Left renal pelvis (tissue), 4 donors: ENCODE results near the gene WASF2. TPM values are rescaled to one million over a fixed set of nuclear protein-coding genes. Genes with fewer than 3 reads are reported as not detected.

Experiments used
- DNase-seq, 4 donors: peaks; one replicate each; pipeline ENCODE4 v3.0.0-alpha.2; 2013; ENCODE audit warnings: low read depth in 4 of 4, low spot score in 3 of 4
- polyA plus RNA-seq, 4 donors: library from polyadenylated mRNA; unstranded; fragments of 120-200 nt; gene quantifications; one replicate each; pipeline ENCODE4 v1.2.1, GENCODE V29; 2013; ENCODE audit not compliant: insufficient read length in 4 of 4

The WASF2 gene
- polyA plus RNA-seq, 4 donors = 106 to 159 (median 139) TPM

DNA sequence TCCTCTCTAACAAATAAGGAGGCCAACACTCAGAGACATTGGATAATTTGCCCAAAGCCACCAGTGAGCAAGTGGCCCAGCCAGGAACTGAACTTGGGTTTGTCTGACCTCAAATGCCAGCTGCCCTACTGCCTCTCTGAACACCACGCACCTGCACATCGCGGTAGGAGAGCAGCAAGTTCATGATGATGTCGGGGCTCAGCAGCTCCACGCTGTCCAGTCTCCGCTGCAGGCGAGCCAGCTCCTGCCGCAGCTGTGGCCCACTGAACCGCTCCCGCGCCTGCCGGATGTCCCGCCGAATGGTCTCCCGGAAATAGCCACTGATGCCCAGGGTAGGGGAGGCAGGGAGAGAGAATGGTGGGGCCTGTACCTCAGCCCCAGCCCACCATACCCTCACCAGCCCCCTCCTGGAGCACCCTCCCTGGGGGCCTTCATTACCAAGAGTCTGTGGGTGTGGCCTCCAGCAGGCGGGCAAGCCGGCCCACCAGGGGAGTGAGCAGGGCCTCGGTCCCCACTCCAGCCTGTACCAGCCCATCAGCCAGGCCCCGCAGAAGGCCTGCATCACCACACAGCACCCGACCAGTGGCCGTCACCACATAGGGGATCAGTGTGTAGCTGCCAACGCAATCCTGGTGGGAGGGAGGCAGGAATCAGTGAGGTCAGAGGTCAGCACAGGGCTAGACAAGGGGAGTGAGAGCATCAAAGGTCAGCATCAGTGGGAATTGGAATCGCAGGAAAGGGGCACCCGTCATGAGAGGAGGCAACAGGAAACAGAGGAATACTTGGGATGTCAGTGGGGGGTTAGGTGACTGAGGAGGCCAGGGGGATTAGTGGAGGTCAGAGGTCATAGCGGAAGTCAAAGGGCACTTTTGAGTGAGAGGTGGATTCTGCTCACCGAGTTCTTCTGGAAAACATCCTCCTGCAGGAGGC is 125.9 kb downstream of the WASF2 start:
- no peak for DNase-seq

DNA sequence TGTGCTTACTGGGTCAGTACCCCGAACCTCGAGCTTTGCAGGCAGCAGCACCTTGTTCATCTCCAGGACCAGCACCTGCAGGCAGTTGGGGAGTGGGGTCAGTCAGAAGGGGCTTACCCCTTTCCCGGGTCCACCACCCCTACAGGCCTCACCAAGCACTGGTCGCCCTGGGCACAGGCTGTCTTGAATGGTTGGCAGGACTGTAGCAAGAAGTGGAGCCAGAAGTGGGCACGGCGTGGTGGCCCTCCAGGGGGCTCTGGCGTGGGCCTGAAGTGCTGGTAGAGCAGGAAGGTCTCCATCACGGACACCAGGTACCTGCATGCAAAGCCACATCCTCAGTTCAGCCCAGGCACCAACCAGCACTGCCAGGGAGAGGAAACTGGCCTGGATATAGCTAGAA is 128.4 kb downstream of the WASF2 start:
- DNase-seq = no peak

GRCh38 chr1:27361044-27361402 is 128.9 kb downstream of the WASF2 start:
- no peak for DNase-seq

DNA sequence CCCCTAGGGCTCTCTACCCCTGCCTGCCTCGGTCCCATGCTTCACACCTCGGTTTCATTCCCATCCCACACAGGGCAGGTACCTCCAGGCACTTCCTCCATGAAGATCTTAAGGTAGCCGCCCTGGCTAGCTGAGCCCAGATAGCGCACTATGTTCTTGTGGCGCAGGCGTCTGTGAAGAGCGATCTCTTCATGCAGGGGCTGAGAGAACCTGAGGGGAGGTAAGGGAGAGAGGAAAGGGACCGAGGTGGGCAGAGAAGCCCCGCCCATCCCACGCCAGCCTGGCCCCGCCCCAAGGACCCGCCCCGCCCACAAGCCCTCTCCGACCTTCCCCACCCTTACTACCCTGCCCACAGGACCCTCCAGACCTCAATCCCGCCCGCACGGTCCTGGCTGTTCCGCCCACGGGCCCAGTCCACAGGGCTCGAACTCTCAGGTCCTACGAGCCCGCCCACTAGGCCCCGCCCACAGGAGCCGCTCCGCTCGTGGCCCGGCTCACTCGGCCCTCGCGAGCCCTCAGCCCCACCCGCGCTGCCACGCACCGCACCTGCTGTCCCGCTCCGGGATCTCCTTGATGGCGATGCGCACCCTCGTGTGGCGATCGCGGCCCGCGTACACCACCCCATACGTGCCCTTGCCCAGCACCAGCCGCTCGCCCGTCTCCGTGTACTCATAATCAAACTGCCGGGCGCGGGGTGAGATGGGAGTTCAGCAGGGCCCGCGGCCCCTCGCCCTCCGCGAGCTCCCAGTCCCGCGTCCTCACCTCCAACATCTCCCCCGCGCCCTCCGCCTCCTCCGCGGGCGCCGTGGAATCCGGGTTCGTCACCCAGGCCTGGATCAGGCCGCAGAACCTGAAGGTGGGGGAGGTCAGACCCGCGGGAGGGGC is 129.6 kb downstream of the WASF2 start:
- DNase-seq = no peak

DNA sequence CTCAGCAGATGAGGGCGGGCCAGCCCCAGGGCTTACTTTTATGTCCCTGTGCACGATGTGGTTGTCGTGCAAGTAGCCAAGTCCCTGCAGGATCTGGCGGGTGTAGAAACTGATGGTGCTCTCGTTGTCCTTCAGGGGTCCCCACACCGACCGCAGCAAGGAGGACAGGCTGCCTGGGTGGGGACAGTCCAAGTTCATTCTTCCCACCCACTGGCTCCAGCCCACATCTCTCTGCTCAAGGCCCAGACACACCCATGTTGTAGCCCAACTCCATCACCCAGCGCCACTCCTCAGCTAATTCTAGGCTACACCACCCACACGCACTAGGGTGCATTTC is 130.2 kb downstream of the WASF2 start:
- no peak for DNase-seq

DNA sequence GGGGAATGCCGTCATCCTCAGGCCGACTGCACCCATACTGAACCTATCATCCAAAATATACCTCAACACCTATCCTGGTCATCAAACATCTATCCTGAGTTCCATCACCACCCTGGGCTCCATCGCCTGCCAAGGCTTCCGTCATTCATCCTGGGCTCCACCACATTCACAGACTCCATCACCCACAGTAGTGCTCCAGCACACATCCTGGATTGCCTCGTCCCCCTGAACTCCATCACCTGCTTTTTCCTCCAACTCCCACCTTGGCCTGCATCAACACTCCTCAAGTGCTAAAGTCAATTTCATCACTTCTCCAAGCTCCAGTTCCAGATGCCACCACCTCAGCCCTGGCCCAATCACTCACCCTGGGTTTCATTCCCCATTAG is 131.0 kb downstream of the WASF2 start:
- no peak for DNase-seq

DNA sequence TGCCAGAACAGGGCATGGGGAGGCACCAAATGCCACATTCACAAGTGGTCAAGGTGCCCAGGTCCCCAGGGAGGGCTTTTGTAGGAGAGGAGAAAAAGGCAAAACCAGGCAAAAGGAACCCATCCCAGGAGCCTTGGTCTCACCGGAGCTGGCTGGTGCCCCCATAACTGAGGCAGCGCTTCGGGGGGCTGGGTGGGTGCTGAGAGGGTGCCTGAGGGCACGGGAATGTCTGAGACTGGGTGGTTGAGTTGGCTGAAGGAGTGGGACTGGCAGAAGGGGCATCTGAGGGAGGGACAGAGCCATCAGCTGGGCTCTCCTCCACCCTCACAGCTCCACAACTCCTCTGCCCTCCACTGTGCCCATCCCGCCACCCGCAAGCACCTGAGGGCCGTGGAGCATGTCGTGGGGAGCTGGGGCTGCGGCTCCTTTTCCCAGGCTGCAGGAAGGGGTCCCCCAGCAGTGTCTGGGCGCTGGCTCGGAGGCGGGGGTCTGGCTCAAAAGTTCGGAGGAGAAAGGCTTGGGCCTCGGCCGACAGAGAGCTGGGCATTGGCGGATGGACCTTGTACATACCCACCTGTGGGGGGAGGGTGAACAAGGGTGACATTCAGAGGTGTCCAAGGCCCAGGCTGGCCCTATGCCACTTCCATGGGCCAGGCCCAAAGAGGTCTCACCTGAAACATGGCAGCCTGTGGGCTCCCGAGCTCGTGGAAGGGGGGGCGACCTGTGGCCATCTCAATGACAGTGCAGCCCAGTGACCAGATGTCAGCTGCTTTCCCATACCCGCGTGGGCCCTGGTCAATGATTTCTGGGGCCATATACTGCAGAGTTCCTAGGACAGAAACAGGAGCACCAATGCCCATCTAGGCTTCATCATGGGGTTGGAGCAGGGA is 131.7 kb downstream of the WASF2 start:
- no peak for DNase-seq

- no peak for DNase-seq
These were observed 132.5 kb downstream of the WASF2 start for GRCh38 chr1:27357281-27358037.

- DNase-seq = no peak
These were observed 133.2 kb downstream of the WASF2 start for GRCh38 chr1:27356619-27357280.

- DNase-seq = no peak
These were observed 133.7 kb downstream of the WASF2 start for GRCh38 chr1:27356277-27356618.

GRCh38 chr1:27355683-27356082 is 134.3 kb downstream of the WASF2 start:
- no peak for DNase-seq

Other genes starting within 250 kb of the WASF2 start
- gene TMEM222, start 168.0 kb downstream of the WASF2 start, polyA plus RNA-seq = 10 to 100 TPM; 29.8 to 44.2 (median 35.2) TPM
- gene SYTL1, start 148.1 kb downstream of the WASF2 start, polyA plus RNA-seq = 10 to 100 TPM in 2 of 4 donors, 1 to 10 TPM in 2; 1.6 to 17.2 (median 8.7) TPM
- 10 to 100 TPM in 1 of 4 donors, 1 to 10 TPM in 3; 9.0 to 15.1 (median 9.5) TPM for gene MAP3K6, start 123.2 kb downstream of the WASF2 start, polyA plus RNA-seq
- gene FCN3, start 115.3 kb downstream of the WASF2 start, polyA plus RNA-seq = 1 to 10 TPM in 2 of 4 donors, under 1 TPM in 2; 0.85 to 1.7 (median 1.1) TPM
- gene CD164L2, start 106.8 kb downstream of the WASF2 start, polyA plus RNA-seq = under 1 TPM in 3 of 4 donors, not detected in 1; 0.20 to 0.26 (median 0.20) TPM
- gene GPR3, start 97.5 kb downstream of the WASF2 start, polyA plus RNA-seq = 1 to 10 TPM in 2 of 4 donors, under 1 TPM in 2; 0.60 to 1.8 (median 0.99) TPM
- gene AHDC1, start 114.0 kb upstream of the WASF2 start, polyA plus RNA-seq = 10 to 100 TPM; 35.9 to 63.8 (median 52.3) TPM
- gene FGR, start 145.0 kb upstream of the WASF2 start, polyA plus RNA-seq = 1 to 10 TPM; 1.2 to 2.8 (median 1.8) TPM
- 10 to 100 TPM; 21.6 to 53.3 (median 25.5) TPM for gene IFI6, start 182.0 kb upstream of the WASF2 start, polyA plus RNA-seq
- gene FAM76A, start 235.8 kb upstream of the WASF2 start, polyA plus RNA-seq = 10 to 100 TPM; 11.9 to 16.7 (median 14.5) TPM